Measurements from ENCODE around the gene SNTN.

DNA sequence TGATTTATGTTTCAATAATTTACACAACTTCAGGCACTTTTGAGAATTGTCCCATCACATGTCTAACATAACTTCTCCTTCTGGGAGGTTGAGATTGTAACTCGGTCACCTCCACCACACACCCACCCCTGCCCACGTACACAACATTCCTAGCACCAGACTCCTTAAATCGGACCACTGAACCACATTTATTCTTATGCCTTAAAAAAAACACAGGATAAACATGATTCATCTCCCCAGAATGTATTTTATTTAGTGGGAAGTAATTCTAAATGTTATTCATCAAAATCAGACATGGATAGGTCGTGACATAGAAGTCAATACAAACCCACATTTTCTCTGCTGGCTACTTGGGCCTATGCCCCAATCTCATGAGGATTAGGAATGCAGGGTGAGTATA lies 3.0 kb downstream of the SNTN start:
- no peak for TF ChIP-seq FOXM1 (IDR thresholded peaks at IDR 0.05; ENCODE audit: low read depth)
- TF ChIP-seq SMC3 (IDR thresholded peaks at IDR 0.05; ENCODE audit: low read depth, low read length) = no peak
- no peak for TF ChIP-seq EZH2phosphoT487 (IDR thresholded peaks at IDR 0.05; ENCODE audit: borderline replicate concordance, low read depth)
- TF ChIP-seq CTCF (IDR thresholded peaks at IDR 0.05) = no peak
- no peak for TF ChIP-seq REST (IDR thresholded peaks at IDR 0.05; ENCODE audit: low read depth, low read length)

Data from SK-N-SH (cell line).